WTC11 (cell line): ENCODE measurements around the gene TMEM164. TPM values are rescaled to one million over a fixed set of nuclear protein-coding genes. Genes with fewer than 3 reads are reported as not detected.

Experiments
- ATAC-seq: fragments of 200-7000 bp; cut with Tn5 transposase; 2 replicates; pipeline ENCODE4 v1.10.0; 2021; ENCODE audit warnings: mild to moderate bottlenecking, moderate library complexity
- CTCF ChIA-PET: fragments of 300-600 bp; sonication (Branson Sonifier 250); formaldehyde crosslinking; loops from one replicate; lab custom pipeline; 2021; ENCODE audit warnings: antibody characterized with exemption; lab: Charles Lee
- POLR2A ChIA-PET: fragments of 350-600 bp; sonication (Branson Sonifier 250); formaldehyde crosslinking; loops from one replicate; lab custom pipeline; 2021; ENCODE audit warnings: antibody characterized with exemption; lab: Charles Lee
- DNase-seq: peaks from one replicate; pipeline ENCODE4 v3.0.0; 2021; ENCODE audit warnings: low spot score
- H3K27ac Mint-ChIP-seq: 2 replicates; pipeline ENCODE4 v1.8.0; 2021; ENCODE audit warnings: mixed read lengths
- H3K27me3 Mint-ChIP-seq: 2 replicates; pipeline ENCODE4 v1.8.0; 2021; ENCODE audit warnings: low read depth, mild to moderate bottlenecking, moderate library complexity, mixed read lengths
- H3K36me3 Mint-ChIP-seq: 2 replicates; pipeline ENCODE4 v1.8.0; 2021; ENCODE audit warnings: mixed read lengths
- H3K4me1 Mint-ChIP-seq: 2 replicates; pipeline ENCODE4 v1.8.0; 2022; ENCODE audit warnings: mixed read lengths
- H3K4me3 Mint-ChIP-seq: 2 replicates; pipeline ENCODE4 v1.8.0; 2021; ENCODE audit warnings: mild to moderate bottlenecking, moderate library complexity, mixed read lengths
- H3K9me3 Mint-ChIP-seq: 2 replicates; pipeline ENCODE4 v1.8.0; 2021; ENCODE audit warnings: mixed read lengths
- ATF6 ChIP-seq: sonication (generic); formaldehyde crosslinking; IDR thresholded peaks from 2 replicates; pipeline ENCODE4 v1.8.1; 2023; ENCODE audit warnings: mild to moderate bottlenecking, missing genetic modification reagents
- E2F5 ChIP-seq: sonication (generic); formaldehyde crosslinking; IDR thresholded peaks from 2 replicates; pipeline ENCODE4 v1.8.1; 2022; ENCODE audit warnings: mild to moderate bottlenecking, moderate library complexity, missing genetic modification reagents
- FOXK1 ChIP-seq: sonication (generic); formaldehyde crosslinking; IDR thresholded peaks from 2 replicates; pipeline ENCODE4 v1.8.0; 2022; ENCODE audit warnings: mild to moderate bottlenecking, moderate library complexity, missing genetic modification reagents
- JAZF1 ChIP-seq: fragments of 250-450 bp; sonication (Bioruptor Pico); IDR thresholded peaks from 2 replicates; pipeline ENCODE4 v1.9.0; 2021; ENCODE audit warnings: moderate library complexity, mild to moderate bottlenecking, inconsistent platforms
- MYBL2 ChIP-seq: sonication (generic); formaldehyde crosslinking; IDR thresholded peaks from 2 replicates; pipeline ENCODE4 v1.8.1; 2023; ENCODE audit warnings: mild to moderate bottlenecking, moderate library complexity, missing genetic modification reagents
- NFE2L1 ChIP-seq: sonication (generic); formaldehyde crosslinking; IDR thresholded peaks from 2 replicates; pipeline ENCODE4 v1.8.1; 2023; ENCODE audit warnings: missing genetic modification reagents
- NFYB ChIP-seq: sonication (generic); formaldehyde crosslinking; conservative IDR thresholded peaks from 2 replicates; pipeline ENCODE4 v1.8.0; 2022; ENCODE audit warnings: low read depth, missing genetic modification reagents
- SMAD3 ChIP-seq: sonication (generic); formaldehyde crosslinking; IDR thresholded peaks from 2 replicates; pipeline ENCODE4 v1.8.0; 2022; ENCODE audit warnings: missing genetic modification reagents, mild to moderate bottlenecking, borderline replicate concordance
- SOX15 ChIP-seq: fragments of 250-450 bp; sonication (Bioruptor Pico); IDR thresholded peaks from 2 replicates; pipeline ENCODE4 v1.9.0; 2021; ENCODE audit warnings: mild to moderate bottlenecking
- ZNF121 ChIP-seq: sonication (generic); formaldehyde crosslinking; IDR thresholded peaks from 2 replicates; pipeline ENCODE4 v1.8.0; 2023; ENCODE audit warnings: missing genetic modification reagents
- ZNF263 ChIP-seq: sonication (generic); formaldehyde crosslinking; IDR thresholded peaks from 2 replicates; pipeline ENCODE4 v1.8.1; 2022; ENCODE audit warnings: low read depth, mild to moderate bottlenecking, moderate library complexity, missing genetic modification reagents
- ZNF317 ChIP-seq: sonication (generic); formaldehyde crosslinking; IDR thresholded peaks from 2 replicates; pipeline ENCODE4 v1.8.1; 2023; ENCODE audit warnings: low read depth, mild to moderate bottlenecking, moderate library complexity, missing genetic modification reagents, borderline replicate concordance
- ZSCAN18 ChIP-seq: fragments of 250-450 bp; sonication (Bioruptor Pico); IDR thresholded peaks from 2 replicates; pipeline ENCODE4 v2.1.2; 2022; ENCODE audit warnings: mild to moderate bottlenecking, moderate library complexity
- total RNA-seq: library from RNA; stranded (reverse); gene quantifications from 3 replicates; pipeline ENCODE4 v1.2.3, GENCODE V29; 2021
- TF ChIP-seq, protein P1 (sequence below): fragments of 250-450 bp; sonication (Bioruptor Pico); IDR thresholded peaks from 2 replicates; pipeline ENCODE4 v1.8.0; 2021; ENCODE audit warnings: mild to moderate bottlenecking
- TF ChIP-seq, protein P2 (sequence below): sonication (generic); formaldehyde crosslinking; IDR thresholded peaks from 2 replicates; pipeline ENCODE4 v1.8.0; 2023; ENCODE audit warnings: missing genetic modification reagents, mild to moderate bottlenecking, borderline replicate concordance
- TF ChIP-seq, protein P3 (sequence below): sonication (generic); formaldehyde crosslinking; IDR thresholded peaks from 2 replicates; pipeline ENCODE4 v1.8.1; 2023; ENCODE audit warnings: mild to moderate bottlenecking, missing genetic modification reagents, moderate library complexity
- TF ChIP-seq, protein P4 (sequence below): sonication (generic); formaldehyde crosslinking; IDR thresholded peaks from 2 replicates; pipeline ENCODE4 v1.8.1; 2022; ENCODE audit warnings: low read depth, mild to moderate bottlenecking, moderate library complexity, missing genetic modification reagents, borderline replicate concordance
- TF ChIP-seq, protein P5 (sequence below): sonication (generic); formaldehyde crosslinking; IDR thresholded peaks from 2 replicates; pipeline ENCODE4 v1.8.1; 2022; ENCODE audit warnings: mild to moderate bottlenecking, missing genetic modification reagents, moderate library complexity, borderline replicate concordance
- TF ChIP-seq, protein P6 (sequence below): sonication (generic); formaldehyde crosslinking; IDR thresholded peaks from 2 replicates; pipeline ENCODE4 v1.8.0; 2022; ENCODE audit warnings: missing genetic modification reagents

TMEM164 gene
- total RNA-seq, 1 experiment from 2014 or later = 16.0 TPM

- TF ChIP-seq ATF6 (CRISPR knock-in tag) = no peak
- TF ChIP-seq JAZF1 (CRISPR knock-in tag) = no peak
- no peak for TF ChIP-seq MYBL2 (CRISPR knock-in tag)
- TF ChIP-seq E2F5 (CRISPR knock-in tag) = no peak
- no peak for TF ChIP-seq SOX15 (CRISPR knock-in tag)
- TF ChIP-seq SMAD3 (CRISPR knock-in tag) = no peak
Measured at GRCh38 chrX:110215411-110215810, 212.5 kb downstream of the TMEM164 start (continued).

GRCh38 chrX:110216027-110216426 is 213.1 kb downstream of the TMEM164 start:
- no peak for DNase-seq
- ChIA-PET POLR2A (no interaction called here), CTCF (no interaction called here)
- Mint-ChIP-seq H3K36me3 (no peaks in the 10 kb centered on the region), H3K4me1 (no peaks in the 10 kb centered on the region), H3K27me3 (no peaks in the 10 kb centered on the region), H3K9me3 (no peaks in the 10 kb centered on the region), H3K27ac (no peak overlapping the region), H3K4me3 (no peak overlapping the region)
- ATAC-seq = no peak
- TF ChIP-seq, protein P1, sequence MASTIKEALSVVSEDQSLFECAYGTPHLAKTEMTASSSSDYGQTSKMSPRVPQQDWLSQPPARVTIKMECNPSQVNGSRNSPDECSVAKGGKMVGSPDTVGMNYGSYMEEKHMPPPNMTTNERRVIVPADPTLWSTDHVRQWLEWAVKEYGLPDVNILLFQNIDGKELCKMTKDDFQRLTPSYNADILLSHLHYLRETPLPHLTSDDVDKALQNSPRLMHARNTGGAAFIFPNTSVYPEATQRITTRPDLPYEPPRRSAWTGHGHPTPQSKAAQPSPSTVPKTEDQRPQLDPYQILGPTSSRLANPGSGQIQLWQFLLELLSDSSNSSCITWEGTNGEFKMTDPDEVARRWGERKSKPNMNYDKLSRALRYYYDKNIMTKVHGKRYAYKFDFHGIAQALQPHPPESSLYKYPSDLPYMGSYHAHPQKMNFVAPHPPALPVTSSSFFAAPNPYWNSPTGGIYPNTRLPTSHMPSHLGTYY (CRISPR knock-in tag) = no peak
- TF ChIP-seq, protein P2, sequence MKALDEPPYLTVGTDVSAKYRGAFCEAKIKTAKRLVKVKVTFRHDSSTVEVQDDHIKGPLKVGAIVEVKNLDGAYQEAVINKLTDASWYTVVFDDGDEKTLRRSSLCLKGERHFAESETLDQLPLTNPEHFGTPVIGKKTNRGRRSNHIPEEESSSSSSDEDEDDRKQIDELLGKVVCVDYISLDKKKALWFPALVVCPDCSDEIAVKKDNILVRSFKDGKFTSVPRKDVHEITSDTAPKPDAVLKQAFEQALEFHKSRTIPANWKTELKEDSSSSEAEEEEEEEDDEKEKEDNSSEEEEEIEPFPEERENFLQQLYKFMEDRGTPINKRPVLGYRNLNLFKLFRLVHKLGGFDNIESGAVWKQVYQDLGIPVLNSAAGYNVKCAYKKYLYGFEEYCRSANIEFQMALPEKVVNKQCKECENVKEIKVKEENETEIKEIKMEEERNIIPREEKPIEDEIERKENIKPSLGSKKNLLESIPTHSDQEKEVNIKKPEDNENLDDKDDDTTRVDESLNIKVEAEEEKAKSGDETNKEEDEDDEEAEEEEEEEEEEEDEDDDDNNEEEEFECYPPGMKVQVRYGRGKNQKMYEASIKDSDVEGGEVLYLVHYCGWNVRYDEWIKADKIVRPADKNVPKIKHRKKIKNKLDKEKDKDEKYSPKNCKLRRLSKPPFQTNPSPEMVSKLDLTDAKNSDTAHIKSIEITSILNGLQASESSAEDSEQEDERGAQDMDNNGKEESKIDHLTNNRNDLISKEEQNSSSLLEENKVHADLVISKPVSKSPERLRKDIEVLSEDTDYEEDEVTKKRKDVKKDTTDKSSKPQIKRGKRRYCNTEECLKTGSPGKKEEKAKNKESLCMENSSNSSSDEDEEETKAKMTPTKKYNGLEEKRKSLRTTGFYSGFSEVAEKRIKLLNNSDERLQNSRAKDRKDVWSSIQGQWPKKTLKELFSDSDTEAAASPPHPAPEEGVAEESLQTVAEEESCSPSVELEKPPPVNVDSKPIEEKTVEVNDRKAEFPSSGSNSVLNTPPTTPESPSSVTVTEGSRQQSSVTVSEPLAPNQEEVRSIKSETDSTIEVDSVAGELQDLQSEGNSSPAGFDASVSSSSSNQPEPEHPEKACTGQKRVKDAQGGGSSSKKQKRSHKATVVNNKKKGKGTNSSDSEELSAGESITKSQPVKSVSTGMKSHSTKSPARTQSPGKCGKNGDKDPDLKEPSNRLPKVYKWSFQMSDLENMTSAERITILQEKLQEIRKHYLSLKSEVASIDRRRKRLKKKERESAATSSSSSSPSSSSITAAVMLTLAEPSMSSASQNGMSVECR (CRISPR knock-in tag) = no peak
- no peak for TF ChIP-seq ZSCAN18
- no peak for TF ChIP-seq ZNF317 (CRISPR knock-in tag)
- TF ChIP-seq, protein P3, sequence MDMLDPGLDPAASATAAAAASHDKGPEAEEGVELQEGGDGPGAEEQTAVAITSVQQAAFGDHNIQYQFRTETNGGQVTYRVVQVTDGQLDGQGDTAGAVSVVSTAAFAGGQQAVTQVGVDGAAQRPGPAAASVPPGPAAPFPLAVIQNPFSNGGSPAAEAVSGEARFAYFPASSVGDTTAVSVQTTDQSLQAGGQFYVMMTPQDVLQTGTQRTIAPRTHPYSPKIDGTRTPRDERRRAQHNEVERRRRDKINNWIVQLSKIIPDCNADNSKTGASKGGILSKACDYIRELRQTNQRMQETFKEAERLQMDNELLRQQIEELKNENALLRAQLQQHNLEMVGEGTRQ = no peak
- TF ChIP-seq ZNF121 (CRISPR knock-in tag) = no peak
- TF ChIP-seq NFE2L1 (CRISPR knock-in tag) = no peak
- no peak for TF ChIP-seq NFYB
- TF ChIP-seq, protein P4, sequence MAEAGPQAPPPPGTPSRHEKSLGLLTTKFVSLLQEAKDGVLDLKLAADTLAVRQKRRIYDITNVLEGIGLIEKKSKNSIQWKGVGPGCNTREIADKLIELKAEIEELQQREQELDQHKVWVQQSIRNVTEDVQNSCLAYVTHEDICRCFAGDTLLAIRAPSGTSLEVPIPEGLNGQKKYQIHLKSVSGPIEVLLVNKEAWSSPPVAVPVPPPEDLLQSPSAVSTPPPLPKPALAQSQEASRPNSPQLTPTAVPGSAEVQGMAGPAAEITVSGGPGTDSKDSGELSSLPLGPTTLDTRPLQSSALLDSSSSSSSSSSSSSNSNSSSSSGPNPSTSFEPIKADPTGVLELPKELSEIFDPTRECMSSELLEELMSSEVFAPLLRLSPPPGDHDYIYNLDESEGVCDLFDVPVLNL (CRISPR knock-in tag) = no peak
- TF ChIP-seq FOXK1 = no peak
- TF ChIP-seq, protein P5, sequence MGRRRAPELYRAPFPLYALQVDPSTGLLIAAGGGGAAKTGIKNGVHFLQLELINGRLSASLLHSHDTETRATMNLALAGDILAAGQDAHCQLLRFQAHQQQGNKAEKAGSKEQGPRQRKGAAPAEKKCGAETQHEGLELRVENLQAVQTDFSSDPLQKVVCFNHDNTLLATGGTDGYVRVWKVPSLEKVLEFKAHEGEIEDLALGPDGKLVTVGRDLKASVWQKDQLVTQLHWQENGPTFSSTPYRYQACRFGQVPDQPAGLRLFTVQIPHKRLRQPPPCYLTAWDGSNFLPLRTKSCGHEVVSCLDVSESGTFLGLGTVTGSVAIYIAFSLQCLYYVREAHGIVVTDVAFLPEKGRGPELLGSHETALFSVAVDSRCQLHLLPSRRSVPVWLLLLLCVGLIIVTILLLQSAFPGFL (CRISPR knock-in tag) = no peak
- no peak for TF ChIP-seq ZNF263 (CRISPR knock-in tag)
- TF ChIP-seq, protein P6, sequence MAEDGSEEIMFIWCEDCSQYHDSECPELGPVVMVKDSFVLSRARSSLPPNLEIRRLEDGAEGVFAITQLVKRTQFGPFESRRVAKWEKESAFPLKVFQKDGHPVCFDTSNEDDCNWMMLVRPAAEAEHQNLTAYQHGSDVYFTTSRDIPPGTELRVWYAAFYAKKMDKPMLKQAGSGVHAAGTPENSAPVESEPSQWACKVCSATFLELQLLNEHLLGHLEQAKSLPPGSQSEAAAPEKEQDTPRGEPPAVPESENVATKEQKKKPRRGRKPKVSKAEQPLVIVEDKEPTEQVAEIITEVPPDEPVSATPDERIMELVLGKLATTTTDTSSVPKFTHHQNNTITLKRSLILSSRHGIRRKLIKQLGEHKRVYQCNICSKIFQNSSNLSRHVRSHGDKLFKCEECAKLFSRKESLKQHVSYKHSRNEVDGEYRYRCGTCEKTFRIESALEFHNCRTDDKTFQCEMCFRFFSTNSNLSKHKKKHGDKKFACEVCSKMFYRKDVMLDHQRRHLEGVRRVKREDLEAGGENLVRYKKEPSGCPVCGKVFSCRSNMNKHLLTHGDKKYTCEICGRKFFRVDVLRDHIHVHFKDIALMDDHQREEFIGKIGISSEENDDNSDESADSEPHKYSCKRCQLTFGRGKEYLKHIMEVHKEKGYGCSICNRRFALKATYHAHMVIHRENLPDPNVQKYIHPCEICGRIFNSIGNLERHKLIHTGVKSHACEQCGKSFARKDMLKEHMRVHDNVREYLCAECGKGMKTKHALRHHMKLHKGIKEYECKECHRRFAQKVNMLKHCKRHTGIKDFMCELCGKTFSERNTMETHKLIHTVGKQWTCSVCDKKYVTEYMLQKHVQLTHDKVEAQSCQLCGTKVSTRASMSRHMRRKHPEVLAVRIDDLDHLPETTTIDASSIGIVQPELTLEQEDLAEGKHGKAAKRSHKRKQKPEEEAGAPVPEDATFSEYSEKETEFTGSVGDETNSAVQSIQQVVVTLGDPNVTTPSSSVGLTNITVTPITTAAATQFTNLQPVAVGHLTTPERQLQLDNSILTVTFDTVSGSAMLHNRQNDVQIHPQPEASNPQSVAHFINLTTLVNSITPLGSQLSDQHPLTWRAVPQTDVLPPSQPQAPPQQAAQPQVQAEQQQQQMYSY = no peak
